ENCODE measurements around the gene SULT4A1.

Gene SULT4A1

GRCh38 chr22:43844560-43845545, 17.5 kb downstream of the SULT4A1 start:
- DNase-seq (ENCODE audit: low read depth): no peak

- no peak for DNase-seq (ENCODE audit: low read depth)
These were observed 18.4 kb downstream of the SULT4A1 start for GRCh38 chr22:43843783-43844530.

- DNase-seq (ENCODE audit: low read depth): no peak
These were observed 20.6 kb downstream of the SULT4A1 start for GRCh38 chr22:43841742-43842141.

- no peak for DNase-seq (ENCODE audit: low read depth)
These were observed 21.5 kb downstream of the SULT4A1 start for GRCh38 chr22:43840851-43841250.

- no peak for DNase-seq (ENCODE audit: low read depth)
These were observed 21.9 kb downstream of the SULT4A1 start for GRCh38 chr22:43840431-43840830.

GRCh38 chr22:43839781-43840180, 22.5 kb downstream of the SULT4A1 start:
- DNase-seq (ENCODE audit: low read depth): no peak

GRCh38 chr22:43838571-43839307, 23.6 kb downstream of the SULT4A1 start:
- no peak for DNase-seq (ENCODE audit: low read depth)

GRCh38 chr22:43838161-43838560, 24.2 kb downstream of the SULT4A1 start:
- no peak for DNase-seq (ENCODE audit: low read depth)

GRCh38 chr22:43837666-43838065, 24.6 kb downstream of the SULT4A1 start:
- DNase-seq (ENCODE audit: low read depth): no peak

- no peak for DNase-seq (ENCODE audit: low read depth)
These were observed 26.6 kb downstream of the SULT4A1 start for GRCh38 chr22:43835736-43836135.

- no peak for DNase-seq (ENCODE audit: low read depth)
These were observed 27.1 kb downstream of the SULT4A1 start for GRCh38 chr22:43835166-43835565.

- DNase-seq (ENCODE audit: low read depth): no peak
These were observed 28.8 kb downstream of the SULT4A1 start for GRCh38 chr22:43833286-43834240.

- DNase-seq (ENCODE audit: low read depth): no peak
These were observed 29.7 kb downstream of the SULT4A1 start for GRCh38 chr22:43832393-43833265.

- no peak for DNase-seq (ENCODE audit: low read depth)
These were observed 30.5 kb downstream of the SULT4A1 start for GRCh38 chr22:43831561-43832392.

- no peak for DNase-seq (ENCODE audit: low read depth)
These were observed 31.3 kb downstream of the SULT4A1 start for GRCh38 chr22:43830931-43831560.

- DNase-seq (ENCODE audit: low read depth): no peak
These were observed 32.1 kb downstream of the SULT4A1 start for GRCh38 chr22:43829904-43830851.

- DNase-seq (ENCODE audit: low read depth): no peak
These were observed 33.1 kb downstream of the SULT4A1 start for GRCh38 chr22:43828998-43829782.
